H9 (cell line): ENCODE measurements around the gene DKKL1. TPM values are rescaled to one million over a fixed set of nuclear protein-coding genes. Genes with fewer than 3 reads are reported as not detected.

ENCODE experiments used
- DNase-seq: peaks from one replicate; pipeline ENCODE4 v3.0.0-alpha.2; 2017
- H2AFZ ChIP-seq: one replicate; pipeline ENCODE4 v1.6.1; 2013; ENCODE audit warnings: mild to moderate bottlenecking, low read length, control low read depth, moderate library complexity
- H2AK5ac ChIP-seq: 2 replicates; pipeline ENCODE4 v1.6.1; 2013; ENCODE audit warnings: low read length, control low read depth, mixed read lengths; ENCODE audit not compliant: insufficient read length
- H2BK120ac ChIP-seq: one replicate; pipeline ENCODE4 v1.6.1; 2013; ENCODE audit warnings: low read depth, mild to moderate bottlenecking, low read length, control low read depth, inconsistent platforms; ENCODE audit not compliant: poor library complexity, severe bottlenecking
- H2BK12ac ChIP-seq: 2 replicates; pipeline ENCODE4 v1.6.1; 2013; ENCODE audit warnings: low read length, control low read depth, mixed read lengths, low read depth; ENCODE audit not compliant: insufficient read length
- H2BK15ac ChIP-seq: 2 replicates; pipeline ENCODE4 v1.6.1; 2013; ENCODE audit warnings: low read depth, low read length, control low read depth
- H2BK20ac ChIP-seq: one replicate; pipeline ENCODE4 v1.6.1; 2013; ENCODE audit warnings: low read depth, mild to moderate bottlenecking, low read length, control low read depth, inconsistent platforms; ENCODE audit not compliant: poor library complexity, severe bottlenecking
- H2BK5ac ChIP-seq: 2 replicates; pipeline ENCODE4 v1.6.1; 2013; ENCODE audit warnings: low read length, control low read depth, mixed read lengths; ENCODE audit not compliant: insufficient read length
- H3K14ac ChIP-seq: 2 replicates; pipeline ENCODE4 v1.6.1; 2013; ENCODE audit warnings: low read length, control low read depth; ENCODE audit not compliant: insufficient read depth
- H3K18ac ChIP-seq: 2 replicates; pipeline ENCODE4 v1.6.1; 2013; ENCODE audit warnings: low read depth, mild to moderate bottlenecking, mixed read lengths, low read length, control low read depth; ENCODE audit not compliant: insufficient read length
- H3K23ac ChIP-seq: 2 replicates; pipeline ENCODE4 v1.6.1; 2013; ENCODE audit warnings: low read length, control low read depth, mixed read lengths, low read depth; ENCODE audit not compliant: insufficient read length
- H3K23me2 ChIP-seq: 2 replicates; pipeline ENCODE4 v1.6.1; 2013; ENCODE audit warnings: low read depth, mild to moderate bottlenecking, mixed read lengths, low read length, control low read depth; ENCODE audit not compliant: insufficient read length, poor library complexity, severe bottlenecking
- H3K27ac ChIP-seq: 2 replicates; pipeline ENCODE4 v1.5.1; 2013; ENCODE audit warnings: low read length, control low read depth, mixed read lengths, low read depth; ENCODE audit not compliant: insufficient read length
- H3K27me3 ChIP-seq: 2 replicates; pipeline ENCODE4 v1.6.1; 2013; ENCODE audit warnings: low read length, control low read depth, inconsistent platforms; ENCODE audit not compliant: insufficient read depth
- H3K4ac ChIP-seq: 2 replicates; pipeline ENCODE4 v1.6.1; 2013; ENCODE audit warnings: low read depth, mild to moderate bottlenecking, control low read depth, inconsistent platforms, low read length, moderate library complexity
- H3K4me1 ChIP-seq: 2 replicates; pipeline ENCODE4 v1.6.1; 2013; ENCODE audit warnings: low read length, control low read depth, inconsistent platforms; ENCODE audit not compliant: insufficient read depth
- H3K4me2 ChIP-seq: 2 replicates; pipeline ENCODE4 v1.6.1; 2013; ENCODE audit warnings: low read length, control low read depth, mixed read lengths; ENCODE audit not compliant: insufficient read length, insufficient read depth
- H3K56ac ChIP-seq: 2 replicates; pipeline ENCODE4 v1.6.1; 2013; ENCODE audit warnings: low read depth, mild to moderate bottlenecking, mixed read lengths, low read length, control low read depth; ENCODE audit not compliant: insufficient read length
- H3K79me1 ChIP-seq: 2 replicates; pipeline ENCODE4 v1.6.1; 2013; ENCODE audit warnings: low read depth, mild to moderate bottlenecking, moderate library complexity, low read length, control low read depth, inconsistent platforms; ENCODE audit not compliant: insufficient read depth, poor library complexity, severe bottlenecking
- H3K79me2 ChIP-seq: 2 replicates; pipeline ENCODE4 v1.6.1; 2013; ENCODE audit warnings: low read length, control low read depth, inconsistent platforms; ENCODE audit not compliant: insufficient read depth
- H3K9ac ChIP-seq: 2 replicates; pipeline ENCODE4 v1.6.1; 2013; ENCODE audit warnings: low read length, control low read depth, mixed read lengths; ENCODE audit not compliant: insufficient read length; ENCODE audit errors: extremely low read depth
- H3K9me3 ChIP-seq: one replicate; pipeline ENCODE4 v1.6.1; 2013; ENCODE audit warnings: low read depth, low read length, inconsistent platforms; ENCODE audit not compliant: control insufficient read depth
- H3T11ph ChIP-seq: one replicate; pipeline ENCODE4 v1.6.1; 2013; ENCODE audit warnings: mild to moderate bottlenecking, low read length, control low read depth, inconsistent platforms
- H4K20me1 ChIP-seq: one replicate; pipeline ENCODE4 v1.6.1; 2013; ENCODE audit not compliant: control insufficient read depth, insufficient read length, insufficient read depth
- H4K5ac ChIP-seq: 2 replicates; pipeline ENCODE4 v1.6.1; 2013; ENCODE audit warnings: low read depth, mild to moderate bottlenecking, mixed read lengths, low read length, control low read depth; ENCODE audit not compliant: insufficient read length
- H4K8ac ChIP-seq: replicated peaks from 2 replicates; pipeline ENCODE4 v1.6.1; 2013; ENCODE audit warnings: low read length, control low read depth, mixed read lengths, low read depth; ENCODE audit not compliant: insufficient read length
- H4K91ac ChIP-seq: 2 replicates; pipeline ENCODE4 v1.6.1; 2013; ENCODE audit warnings: low read depth, mild to moderate bottlenecking, moderate library complexity, mixed read lengths, low read length, control low read depth; ENCODE audit not compliant: insufficient read length
- H3K27ac Mint-ChIP-seq, 3 experiments: 2 replicates in 2 of 3; 3 replicates in 1 of 3; pipeline ENCODE4 v1.8.0; 2020 to 2021; ENCODE audit warnings: mixed read lengths in 3 of 3, mild to moderate bottlenecking in 1 of 3, moderate library complexity in 1 of 3
- H3K27me3 Mint-ChIP-seq: 2 replicates; pipeline ENCODE4 v1.8.0; 2021; ENCODE audit warnings: low read depth, mild to moderate bottlenecking, moderate library complexity, mixed read lengths
- H3K36me3 Mint-ChIP-seq, 3 experiments: 2 replicates in 2 of 3; 3 replicates in 1 of 3; pipeline ENCODE4 v1.8.0; 2020 to 2021; ENCODE audit warnings: low read depth in 3 of 3, mixed read lengths in 3 of 3; ENCODE audit not compliant: insufficient read depth in 1 of 3
- H3K4me1 Mint-ChIP-seq, 2 experiments: 2 replicates each; pipeline ENCODE4 v1.8.0; 2020; ENCODE audit warnings: mixed read lengths in 2 of 2
- H3K4me3 Mint-ChIP-seq, 2 experiments: 2 replicates in 1 of 2; 3 replicates in 1 of 2; pipeline ENCODE4 v1.8.0; 2020 to 2021; ENCODE audit warnings: mild to moderate bottlenecking in 2 of 2, mixed read lengths in 2 of 2, moderate library complexity in 1 of 2
- H3K9me3 Mint-ChIP-seq, 2 experiments: 2 replicates in 1 of 2; 3 replicates in 1 of 2; pipeline ENCODE4 v1.8.0; 2020; ENCODE audit warnings: mild to moderate bottlenecking in 2 of 2, mixed read lengths in 2 of 2, moderate library complexity in 1 of 2
- CTCF ChIP-seq: fragments of 200-600 bp; sonication (generic); conservative IDR thresholded peaks from 3 replicates; pipeline ENCODE4 v1.8.0; 2021; ENCODE audit warnings: antibody characterized with exemption, mild to moderate bottlenecking
- WGBS: extraction: QIAGEN DNeasy Blood & Tissue Kit; methylation state at CpG from one replicate; pipeline ENCODE4 v1.1.7; 2013; ENCODE audit warnings: missing lambda C conversion rate, low lambda C conversion rate, mixed read lengths; ENCODE audit not compliant: insufficient read length; ENCODE audit errors: extremely low coverage; 5-methylcytosine and 5-hydroxymethylcytosine counted together
- total RNA-seq: library from RNA; stranded (reverse); gene quantifications from 2 replicates; pipeline ENCODE4 v1.2.1, GENCODE V29; 2021

The DKKL1 gene
- total RNA-seq, 1 experiment from 2014 or later = 3.5 TPM

DNA sequence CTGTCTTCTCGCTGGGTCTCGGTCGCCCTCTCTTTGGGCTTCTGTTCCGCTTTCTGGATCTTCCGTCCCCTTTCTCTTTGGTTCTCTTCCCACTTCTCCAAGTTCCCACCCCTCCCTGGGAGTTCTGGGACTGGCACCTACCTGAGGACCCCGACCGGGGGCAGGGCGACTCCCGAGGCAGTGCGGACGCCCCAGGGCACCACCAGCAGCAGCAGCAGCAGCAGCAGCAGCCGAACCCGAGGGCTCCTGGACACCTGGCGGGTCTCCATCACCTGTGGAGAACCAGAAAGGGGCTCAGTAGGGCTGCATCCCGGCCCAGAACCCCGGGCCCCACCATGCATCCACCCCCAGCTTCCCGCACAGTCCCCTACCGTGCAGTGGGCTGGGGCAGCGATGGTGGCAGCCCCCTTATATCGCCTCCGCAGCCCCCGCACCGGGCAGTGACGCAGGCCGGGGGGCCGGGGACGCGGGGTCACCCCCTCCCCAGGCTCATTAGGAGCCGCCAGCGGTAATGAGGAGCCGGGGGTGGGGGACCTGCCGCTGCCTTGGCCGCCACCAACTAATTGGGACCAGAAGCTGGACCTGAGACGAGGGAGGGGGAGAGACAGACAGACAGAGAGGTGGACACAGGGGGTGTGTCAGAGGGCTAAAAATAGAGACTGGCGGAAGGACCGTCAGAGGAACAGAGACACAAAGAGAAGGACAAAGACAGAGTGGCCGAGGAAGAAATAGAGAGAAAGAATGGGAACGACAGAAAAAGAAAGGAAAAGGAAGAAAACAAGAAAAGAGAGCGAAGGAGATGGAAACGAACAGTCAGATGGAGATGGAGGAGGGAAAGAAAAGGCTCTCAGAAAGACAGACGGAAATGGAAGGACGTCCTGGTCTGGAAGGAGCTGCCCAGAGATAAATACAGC, 59.7 kb downstream of the DKKL1 start, which contains the start of gene PTH2:
Gene PTH2 (minus strand): TSS at position 371 of the 914 bp plus-strand sequence. CDS start 102 bp downstream, at position 269.
- peak within 1 kb of the TSS; percentile 27 for H3K18ac ChIP-seq
- no peak within 1 kb of the TSS for H3K56ac ChIP-seq
- no peak within 1 kb of the TSS for H2BK12ac ChIP-seq
- no peak within 1 kb of the TSS for H2BK5ac ChIP-seq
- H2BK15ac ChIP-seq = no peak within 1 kb of the TSS
- H3K27me3 ChIP-seq = peaks cover 32% of the 10 kb centered on the region; the same call in 1 of the 2 replicates
- Mint-ChIP-seq H3K27me3 (peaks cover 80% of the 10 kb centered on the region), H3K4me3 (peak within 1 kb of the TSS; percentile 48 to 75), H3K9me3 (peaks cover 0 to 9% of the 10 kb centered on the region in 2 experiments; a peak in 2 of 5 replicates), H3K4me1 (peaks cover 65 to 74% of the 10 kb centered on the region in 2 experiments), H3K27ac (no peak within 1 kb of the TSS), H3K36me3 (no peaks in the 10 kb centered on the region; a peak in 2 of 7 replicates)
- no peak within 1 kb of the TSS for H3K27ac ChIP-seq
- no peak within 1 kb of the TSS for H2AFZ ChIP-seq
- H4K8ac ChIP-seq = no peak within 1 kb of the TSS
- H2BK120ac ChIP-seq = no peak within 1 kb of the TSS
- no peak within 1 kb of the TSS for H3K23ac ChIP-seq
- peak within 1 kb of the TSS; percentile 84 for H3K4me2 ChIP-seq
- H3K4me1 ChIP-seq = peaks cover 2% of the 10 kb centered on the region
- peaks cover 18% of the 10 kb centered on the region for H3K23me2 ChIP-seq
- no peaks in the 10 kb centered on the region for H3K9me3 ChIP-seq
- no peak for TF ChIP-seq CTCF
- H3K14ac ChIP-seq = no peak within 1 kb of the TSS
- H4K91ac ChIP-seq = no peak within 1 kb of the TSS
- WGBS = no CpG with 5 or more reads among the region's 42 CpGs
- H3K9ac ChIP-seq = no peak within 1 kb of the TSS
- no peaks in the 10 kb centered on the region for H3K79me1 ChIP-seq
- no peaks in the 10 kb centered on the region for H3K79me2 ChIP-seq
- H2BK20ac ChIP-seq = no peak within 1 kb of the TSS
- no peak within 1 kb of the TSS for H4K5ac ChIP-seq
- H2AK5ac ChIP-seq = no peak within 1 kb of the TSS
- H3K4ac ChIP-seq = no peak within 1 kb of the TSS
- H3T11ph ChIP-seq = no peak within 1 kb of the TSS
- DNase-seq = no peak
- H4K20me1 ChIP-seq = no peaks in the 10 kb centered on the region
